ENCODE measurements around the gene P3H3.

The P3H3 gene

DNA sequence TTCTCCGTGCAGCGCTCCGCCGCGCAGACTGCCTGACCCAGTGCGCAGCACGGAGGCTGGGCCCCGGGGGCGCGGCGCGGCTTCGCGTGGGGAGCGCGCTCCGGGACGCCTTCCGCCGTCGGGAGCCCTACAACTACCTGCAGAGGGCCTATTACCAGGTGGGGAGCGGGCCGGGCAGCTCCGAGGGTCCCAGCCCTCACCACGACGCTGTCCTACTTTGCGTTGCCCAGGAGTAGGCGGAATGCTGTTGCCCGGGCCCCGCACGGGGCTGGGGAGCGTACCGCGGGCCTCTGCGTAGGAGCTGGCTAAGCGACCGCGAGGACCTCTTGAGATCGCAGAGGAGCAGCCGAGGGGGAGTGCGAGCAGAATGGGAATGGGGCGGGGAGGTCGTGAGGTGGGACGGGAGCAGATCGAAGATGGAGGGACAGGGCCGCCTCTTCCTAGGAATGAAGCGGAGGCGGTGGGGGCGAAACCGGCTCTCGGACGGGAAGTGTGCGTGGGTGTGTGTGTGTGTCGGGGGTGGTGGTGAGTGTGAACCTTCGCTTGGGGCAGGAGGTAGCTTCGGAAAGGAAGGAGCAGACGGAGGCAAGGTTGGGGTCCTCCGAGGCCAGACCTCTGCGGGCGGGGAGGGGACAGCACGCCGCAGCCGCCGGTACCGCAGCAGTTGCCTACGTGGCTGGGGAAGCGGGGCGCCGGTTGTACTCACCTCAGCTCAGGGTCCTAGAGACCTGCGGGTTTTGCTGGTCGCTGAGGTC lies 751 bp downstream of the P3H3 start:
- DNase-seq, result no peak

GRCh38 chr12:6829536-6830220 lies 1.5 kb downstream of the P3H3 start:
- DNase-seq, result no peak

DNA sequence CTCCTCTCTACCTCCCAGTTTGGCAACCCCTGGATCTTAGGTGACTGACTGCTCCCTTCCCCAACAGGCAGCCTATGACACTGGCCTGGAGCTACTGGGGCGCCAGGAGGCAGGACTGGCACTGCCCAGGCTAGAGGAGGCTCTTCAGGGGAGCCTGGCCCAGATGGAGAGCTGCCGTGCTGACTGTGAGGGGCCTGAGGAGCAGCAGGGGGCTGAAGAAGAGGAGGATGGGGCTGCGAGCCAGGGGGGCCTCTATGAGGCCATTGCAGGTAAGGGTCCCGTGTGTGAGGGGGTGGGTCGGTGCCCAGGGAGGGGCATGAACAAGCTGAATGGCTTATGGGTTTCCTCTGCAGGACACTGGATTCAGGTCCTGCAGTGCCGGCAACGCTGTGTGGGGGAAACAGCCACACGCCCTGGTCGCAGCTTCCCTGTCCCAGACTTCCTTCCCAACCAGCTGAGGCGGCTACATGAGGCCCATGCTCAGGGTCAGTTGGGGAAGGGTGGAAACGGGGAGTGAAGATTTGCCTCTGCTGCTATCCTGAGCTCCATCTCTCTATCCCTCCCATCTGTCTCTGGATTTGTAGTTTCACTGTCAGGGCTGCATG lies 2.2 kb downstream of the P3H3 start:
- no peak for DNase-seq

- no peak for DNase-seq
These were observed 2.8 kb downstream of the P3H3 start for GRCh38 chr12:6830999-6831398.

DNA sequence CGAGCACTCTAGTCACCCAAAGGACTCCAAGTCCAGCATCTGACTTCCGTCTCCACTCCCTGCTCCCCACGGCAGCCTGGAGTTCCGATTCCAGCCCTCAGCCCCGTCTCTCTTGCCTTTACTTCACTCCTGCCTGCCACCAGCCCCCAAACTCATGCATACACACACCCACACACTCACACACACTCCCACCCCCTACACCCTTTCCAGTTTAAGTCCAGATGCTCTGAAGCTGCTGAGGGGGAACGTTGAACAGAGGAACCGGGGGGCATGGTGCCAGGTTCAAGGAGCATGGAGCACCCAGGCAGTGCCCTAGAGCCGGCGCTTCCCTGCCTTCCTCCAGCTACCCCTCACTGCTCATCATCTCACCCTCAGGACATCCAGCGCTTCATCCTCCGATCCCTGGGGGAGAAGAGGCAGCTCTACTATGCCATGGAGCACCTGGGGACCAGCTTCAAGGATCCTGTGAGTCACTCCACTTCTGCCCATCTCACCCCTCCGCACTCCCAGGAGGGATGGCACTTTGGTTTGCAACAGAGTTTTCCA lies 3.3 kb downstream of the P3H3 start:
- no peak for DNase-seq

- no peak for DNase-seq
These were observed 3.9 kb downstream of the P3H3 start for GRCh38 chr12:6832125-6832524.

DNA sequence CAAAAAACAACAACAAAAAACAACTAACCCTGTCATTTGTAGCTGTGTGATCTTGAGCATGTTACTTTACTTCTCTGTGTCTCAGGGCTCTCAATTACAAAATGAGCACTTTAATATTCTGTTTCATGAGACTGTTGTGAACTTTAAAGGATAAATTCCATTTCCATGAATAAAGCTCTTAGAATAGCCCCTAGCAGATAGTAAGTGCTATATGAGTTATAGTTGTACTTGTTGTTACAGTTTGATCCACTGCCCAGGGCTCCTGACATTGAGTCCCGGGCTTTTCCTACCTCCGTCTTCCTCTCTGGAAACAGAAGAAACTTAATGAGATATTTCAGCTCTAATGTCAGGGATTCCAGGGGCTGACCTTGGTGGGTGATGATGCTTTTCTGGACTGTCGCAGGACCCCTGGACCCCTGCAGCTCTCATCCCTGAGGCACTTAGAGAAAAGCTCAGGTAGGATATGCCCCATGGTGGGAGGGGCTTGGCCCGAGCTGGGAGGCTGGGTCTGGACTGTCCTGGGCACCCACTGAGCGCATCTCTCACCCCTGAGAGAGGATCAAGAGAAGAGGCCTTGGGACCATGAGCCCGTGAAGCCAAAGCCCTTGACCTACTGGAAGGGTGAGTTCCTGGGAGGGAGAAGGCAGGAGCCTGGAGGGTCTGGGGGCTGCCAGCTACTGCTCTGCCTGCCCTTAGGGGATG lies 5.1 kb downstream of the P3H3 start:
- no peak for DNase-seq

- DNase-seq, result no peak
These were observed 6.0 kb downstream of the P3H3 start for GRCh38 chr12:6834254-6834653.

DNA sequence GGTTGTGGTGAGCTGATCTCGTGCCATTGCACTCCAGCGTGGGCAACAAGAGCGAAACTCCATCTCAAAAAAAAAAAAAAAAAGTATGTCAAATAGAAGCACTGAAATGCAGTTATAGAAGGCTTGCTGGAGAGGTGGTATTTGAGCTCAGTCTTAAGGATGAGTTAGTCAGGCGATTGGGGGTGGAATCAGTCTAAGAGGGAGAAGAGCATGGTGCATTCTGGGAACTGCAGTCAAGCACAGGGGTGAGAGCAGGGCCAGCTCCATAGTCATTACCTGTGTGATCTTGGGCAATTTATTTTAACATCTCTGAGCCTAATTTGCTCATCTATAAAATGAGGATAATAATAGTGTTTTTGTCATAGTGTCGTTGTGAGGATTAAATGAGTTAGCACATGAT lies 6.7 kb downstream of the P3H3 start:
- DNase-seq, result no peak

DNA sequence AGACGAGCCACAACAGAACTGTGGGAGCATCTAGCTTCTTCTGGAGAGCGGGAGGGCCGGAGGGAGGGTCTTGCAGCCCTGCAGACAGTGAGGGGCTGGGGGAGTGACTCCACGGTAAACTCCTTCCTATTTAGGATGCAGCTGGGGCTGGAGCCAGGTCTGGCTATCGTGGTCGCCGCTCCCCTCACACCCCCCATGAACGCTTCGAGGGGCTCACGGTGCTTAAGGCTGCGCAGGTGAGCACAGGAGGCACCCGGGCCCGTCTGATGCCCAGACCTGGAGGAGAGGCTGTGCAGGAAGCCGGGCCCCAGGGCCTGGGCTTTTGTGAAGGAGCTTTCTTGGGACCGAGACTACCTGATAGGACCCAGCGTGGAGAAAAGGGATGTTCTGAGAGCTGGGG lies 8.6 kb downstream of the P3H3 start:
- no peak for DNase-seq

GRCh38 chr12:6837370-6838060 lies 9.3 kb downstream of the P3H3 start:
- no peak for DNase-seq

- DNase-seq, result no peak
These were observed 10.6 kb downstream of the P3H3 start for GRCh38 chr12:6838854-6839253.

- DNase-seq, result peak in 1 of 2 experiments; percentile 9
These were observed 11.4 kb downstream of the P3H3 start for GRCh38 chr12:6839482-6840201.

- no peak for DNase-seq
These were observed 12.1 kb downstream of the P3H3 start for GRCh38 chr12:6840330-6840729.

- DNase-seq, result no peak
These were observed 12.7 kb downstream of the P3H3 start, which contains the start of gene GNB3 for GRCh38 chr12:6840761-6841515. GNB3 (plus strand) TSS chr12:6840925; CDS start chr12:6841288, 363 bp downstream.

- no peak for DNase-seq
These were observed 13.9 kb downstream of the P3H3 start for GRCh38 chr12:6842075-6842474.

GRCh38 chr12:6843118-6843902 lies 15.1 kb downstream of the P3H3 start:
- no peak for DNase-seq

GRCh38 chr12:6845395-6845794 lies 17.2 kb downstream of the P3H3 start:
- no peak for DNase-seq

- DNase-seq, result no peak
These were observed 18.2 kb downstream of the P3H3 start for GRCh38 chr12:6846316-6846869.

GRCh38 chr12:6847676-6848075 lies 19.5 kb downstream of the P3H3 start:
- DNase-seq, result no peak
